Left kidney (tissue), 8 donors: Measurements from ENCODE around the gene ZBTB17. TPM values are rescaled to one million over a fixed set of nuclear protein-coding genes. Genes with fewer than 3 reads are reported as not detected.
"Not testable (repeated sequence)": the region's sequence is repeated elsewhere in the genome, so short reads cannot be mapped to it uniquely, and the experiment has no call there.

Experiments
- DNase-seq: peaks from one replicate; pipeline ENCODE4 v3.0.0-alpha.2; 2013
- long read RNA-seq, 8 donors: transcript quantifications; one replicate each; lab custom pipeline, GENCODE V29; 2026
- polyA plus RNA-seq: library from polyadenylated mRNA; unstranded; fragments of 120-200 nt; gene quantifications from one replicate; pipeline ENCODE4 v1.2.1, GENCODE V29; 2013; ENCODE audit not compliant: insufficient read length

The ZBTB17 gene
- 30.6 TPM for polyA plus RNA-seq
- long read RNA-seq, donor 1, partial matches to known transcripts: 0 of 2 reads
- long read RNA-seq, donor 1, other reads (novel, unspliced or antisense): 0 of 2 reads
- long read RNA-seq, donor 2, partial matches to known transcripts: 0 of 6 reads
- long read RNA-seq, donor 2, other reads (novel, unspliced or antisense): 0 of 6 reads
- long read RNA-seq, donor 3, partial matches to known transcripts: 0 of 2 reads
- long read RNA-seq, donor 3, other reads (novel, unspliced or antisense): 0 of 2 reads
- long read RNA-seq, donor 4: 0 reads
- long read RNA-seq, donor 5, partial matches to known transcripts: 0 of 7 reads
- long read RNA-seq, donor 5, other reads (novel, unspliced or antisense): 0 of 7 reads
- long read RNA-seq, donor 6, partial matches to known transcripts: 0 of 5 reads
- long read RNA-seq, donor 6, other reads (novel, unspliced or antisense): 0 of 5 reads
- long read RNA-seq, donor 7, partial matches to known transcripts: 0 of 3 reads
- long read RNA-seq, donor 7, other reads (novel, unspliced or antisense): 0 of 3 reads
- long read RNA-seq, donor 8: 0 reads

GRCh38 chr1:15975805-15976680 lies at the start of gene ZBTB17:
TSS of gene ZBTB17 (minus strand) at chr1:15976101. CDS start at chr1:15948495, 27,606 bp downstream.
- DNase-seq: peak; percentile 92

GRCh38 chr1:16023050-16023653 lies 47.3 kb upstream of the ZBTB17 start:
- no peak for DNase-seq

DNA sequence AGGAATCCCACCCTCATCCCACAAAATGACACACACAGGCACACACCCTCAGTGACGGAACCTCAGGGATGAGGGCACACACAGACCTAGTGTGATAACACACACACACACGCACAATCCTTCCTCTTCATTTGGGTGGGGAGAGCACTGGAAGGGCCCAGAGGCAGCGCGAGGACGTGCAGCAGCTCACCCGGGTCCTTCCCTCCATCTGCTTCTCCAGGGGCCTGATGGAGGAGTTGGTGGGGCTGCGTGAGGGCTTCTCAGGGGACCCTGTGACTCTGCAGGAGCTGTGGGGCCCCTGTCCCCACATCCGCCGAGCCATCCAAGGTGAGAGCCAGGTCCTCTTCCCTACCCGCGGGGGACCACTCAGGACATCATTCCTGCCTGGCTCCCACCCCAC lies 46.5 kb upstream of the ZBTB17 start:
- no peak for DNase-seq

DNA sequence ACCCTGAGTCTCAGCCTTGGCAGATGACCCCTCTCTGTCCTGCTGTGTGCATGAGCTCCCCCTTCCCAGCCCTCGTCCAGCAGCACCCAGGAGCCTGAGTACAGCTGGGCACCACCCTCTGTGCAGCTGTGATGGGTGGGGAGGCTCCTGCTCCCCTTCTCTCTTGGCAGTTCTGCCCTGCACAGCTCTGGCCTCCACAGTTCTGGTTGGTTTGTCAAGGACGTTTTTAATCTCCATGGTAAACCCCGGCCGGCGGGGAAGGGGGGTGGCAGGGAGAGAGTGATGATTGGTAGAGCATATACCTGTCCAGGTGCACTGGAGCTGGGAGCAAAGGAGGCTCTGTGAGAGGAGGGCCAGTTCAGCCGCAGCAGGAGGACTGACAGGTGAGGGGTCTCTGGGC lies 45.8 kb upstream of the ZBTB17 start, which contains the start of gene CLCNKA:
Gene CLCNKA, plus strand, starts transcription at position 356 of the 400 bp plus-strand sequence. CDS start 584 bp downstream, outside the sequence.
- DNase-seq: peak; percentile 47

DNA sequence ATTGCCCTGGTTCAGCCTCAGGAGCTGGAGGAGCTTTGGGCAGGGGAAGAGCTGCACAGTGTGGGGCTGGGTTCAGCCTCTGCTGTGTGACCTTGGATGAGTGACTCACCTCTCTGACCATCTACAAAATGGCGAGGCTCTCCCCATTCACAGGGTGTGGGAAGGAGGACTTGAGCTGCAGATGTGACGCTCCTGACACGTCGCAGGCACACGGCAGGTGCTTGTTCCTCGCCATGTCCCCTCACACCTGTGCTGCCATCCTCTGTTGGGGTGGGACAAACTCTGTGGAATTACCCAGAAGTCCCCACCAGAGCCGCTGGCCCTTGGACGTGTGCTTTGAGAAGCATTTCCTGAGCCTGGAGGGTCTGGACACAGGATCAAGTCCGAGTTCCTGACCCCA lies 45.0 kb upstream of the ZBTB17 start:
- not testable (repeated sequence) for DNase-seq

GRCh38 chr1:16020325-16020724 lies 44.4 kb upstream of the ZBTB17 start:
- DNase-seq: no peak

- no peak for DNase-seq
These were observed 43.9 kb upstream of the ZBTB17 start for GRCh38 chr1:16019644-16020277.

DNA sequence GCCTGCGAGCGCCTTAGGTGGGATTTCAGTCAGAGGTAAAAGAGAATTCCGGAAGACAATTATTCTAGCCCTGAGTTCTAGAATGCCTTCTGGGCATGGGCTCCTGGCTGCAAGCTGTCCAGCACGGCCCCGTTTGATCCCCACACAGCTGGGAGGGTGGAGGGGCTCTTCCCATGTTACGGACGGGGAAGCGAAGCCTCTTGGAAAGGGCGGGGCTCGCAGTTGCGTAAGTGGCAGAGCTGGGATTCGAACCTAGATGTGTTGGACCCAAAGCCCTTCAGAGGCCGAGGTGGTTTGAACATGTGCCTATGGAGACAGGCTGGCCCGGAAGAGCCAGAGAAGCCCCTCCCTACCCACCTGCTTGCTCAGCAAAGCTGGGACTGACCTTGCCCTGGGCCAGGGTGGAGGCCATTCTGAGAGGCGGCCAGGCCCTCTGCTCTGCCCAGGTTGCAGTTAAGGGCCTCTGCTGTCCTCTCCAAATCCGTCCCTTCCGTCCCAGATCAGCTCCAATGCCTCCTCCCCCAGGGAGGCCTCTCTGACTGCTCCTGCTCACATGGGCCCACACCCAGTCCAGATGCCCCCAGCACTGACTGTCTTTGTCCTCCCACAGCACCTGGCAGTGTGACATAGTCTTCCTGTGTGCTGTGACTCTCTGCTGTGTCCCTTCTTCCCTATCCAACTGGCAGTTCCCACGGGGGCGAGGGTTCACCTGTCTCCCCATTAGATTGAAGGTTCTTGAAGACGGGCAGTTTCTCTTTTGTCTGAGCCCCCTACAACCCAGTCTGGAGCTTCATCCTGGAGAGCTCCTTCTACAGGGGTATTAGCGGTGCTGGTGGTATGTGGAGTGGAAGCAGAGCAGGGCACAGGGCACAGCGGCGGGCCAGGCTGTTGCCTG lies 43.1 kb upstream of the ZBTB17 start:
- DNase-seq: no peak

- no peak for DNase-seq
These were observed 42.4 kb upstream of the ZBTB17 start for GRCh38 chr1:16018308-16018707.

DNA sequence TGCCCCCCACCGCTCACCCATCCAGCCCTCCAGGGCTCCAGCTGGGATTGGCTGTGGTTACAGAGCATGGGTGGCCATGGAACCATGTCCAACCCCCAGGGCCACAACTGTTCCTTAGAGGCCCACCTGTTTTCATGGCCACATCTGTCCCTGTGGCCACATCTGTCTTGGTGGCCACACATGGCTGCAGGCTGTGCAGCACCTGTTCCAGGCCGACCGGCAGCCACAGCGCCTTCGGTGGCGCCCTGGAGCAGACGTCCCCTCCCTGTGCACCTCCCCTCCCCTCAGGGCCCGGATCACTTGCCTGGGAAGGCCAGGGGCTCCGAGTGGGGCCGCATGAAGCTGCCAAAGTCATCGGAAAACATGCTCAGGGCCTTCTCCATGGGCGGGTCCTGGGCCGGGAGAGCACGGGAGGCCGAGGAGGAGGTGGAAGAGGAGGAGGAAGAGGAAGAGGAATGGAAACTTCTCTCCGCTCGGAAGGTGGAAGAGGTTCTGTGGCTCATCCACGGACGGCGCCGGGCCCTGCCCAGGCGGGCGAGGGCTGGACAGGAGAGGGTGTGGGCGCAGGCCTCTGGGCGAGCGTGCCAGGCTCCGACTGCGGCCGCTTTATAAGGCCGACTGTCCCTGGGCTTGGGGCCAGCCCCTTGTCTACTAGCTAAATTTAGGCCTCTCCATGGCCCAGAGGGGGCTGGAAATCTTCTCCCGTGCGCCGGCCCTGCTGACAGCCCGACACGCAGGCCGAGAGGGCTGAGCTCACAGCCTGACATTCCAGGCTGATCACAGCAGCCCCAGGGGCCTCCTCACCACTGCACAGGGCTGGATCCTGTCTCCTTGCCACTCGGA lies 41.8 kb upstream of the ZBTB17 start, which contains the start of gene HSPB7:
Gene HSPB7, minus strand, starts transcription at position 583 of the 843 bp plus-strand sequence. Its CDS starts 80 bp downstream, at position 503.
- DNase-seq: peak; percentile 43

DNA sequence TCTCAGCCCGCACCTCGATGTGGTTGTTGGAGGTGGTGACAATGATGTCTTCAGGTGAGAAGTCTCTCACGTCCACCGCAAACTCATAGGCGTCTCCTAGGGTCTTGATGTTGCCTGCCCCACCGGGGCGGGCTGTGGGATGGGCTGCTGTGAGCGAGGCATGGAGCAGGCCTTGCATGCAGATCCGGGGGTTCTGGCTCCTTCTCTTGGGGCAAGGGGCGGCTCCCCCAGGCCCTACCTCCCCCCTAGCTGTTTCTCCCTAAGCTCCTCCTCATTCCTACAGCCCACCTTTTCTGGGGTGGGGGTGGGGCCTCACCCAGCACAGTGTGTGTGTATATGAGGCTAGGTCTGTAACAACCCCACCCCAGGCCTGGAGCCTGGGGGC lies 41.2 kb upstream of the ZBTB17 start:
- DNase-seq: no peak

DNA sequence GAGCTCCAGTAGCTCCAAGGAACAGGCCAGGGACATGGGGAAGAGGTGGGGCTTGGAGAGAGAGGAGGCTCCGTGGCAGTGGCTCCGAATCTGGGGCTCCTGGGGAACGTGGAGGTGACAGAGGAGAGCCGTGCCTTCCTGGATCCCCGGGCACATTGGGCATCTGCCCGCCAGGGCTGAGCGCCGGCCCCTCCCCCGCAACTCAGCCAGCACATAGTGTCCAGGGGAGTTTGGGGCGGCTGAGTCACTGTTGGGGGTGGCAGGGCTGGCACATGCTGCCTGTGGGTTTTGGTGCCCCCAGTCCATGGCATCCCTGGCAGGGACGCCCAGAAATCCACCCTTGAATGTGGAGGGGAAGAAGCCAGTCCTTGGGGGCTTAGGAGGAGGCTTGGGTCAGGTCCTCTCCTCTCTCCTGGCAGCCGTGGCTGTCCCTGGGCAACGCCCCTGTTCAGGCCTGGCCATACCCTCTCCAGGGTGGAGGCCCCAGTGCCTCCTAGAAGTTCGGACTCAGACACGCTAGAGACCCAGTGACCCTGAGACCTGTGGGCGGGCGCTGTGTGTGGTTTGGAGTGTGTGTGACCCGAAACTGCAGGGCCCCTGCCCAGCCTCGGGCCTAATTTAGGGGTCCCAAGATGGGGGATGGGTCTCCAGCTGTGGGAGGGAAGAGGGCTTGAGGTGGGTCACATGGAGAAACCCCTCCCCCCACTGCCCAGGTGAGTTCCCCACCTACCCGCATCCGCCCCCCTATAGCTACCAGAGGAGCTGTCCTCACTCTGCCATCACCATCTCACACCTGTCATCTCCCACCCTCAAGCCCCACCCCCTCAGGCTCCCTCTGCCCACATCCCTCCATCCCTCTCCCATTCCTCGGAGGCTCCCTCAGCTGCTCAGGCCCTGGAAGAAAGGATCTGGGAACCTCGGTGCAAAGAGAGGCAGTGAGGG lies 40.3 kb upstream of the ZBTB17 start:
- DNase-seq: no peak

DNA sequence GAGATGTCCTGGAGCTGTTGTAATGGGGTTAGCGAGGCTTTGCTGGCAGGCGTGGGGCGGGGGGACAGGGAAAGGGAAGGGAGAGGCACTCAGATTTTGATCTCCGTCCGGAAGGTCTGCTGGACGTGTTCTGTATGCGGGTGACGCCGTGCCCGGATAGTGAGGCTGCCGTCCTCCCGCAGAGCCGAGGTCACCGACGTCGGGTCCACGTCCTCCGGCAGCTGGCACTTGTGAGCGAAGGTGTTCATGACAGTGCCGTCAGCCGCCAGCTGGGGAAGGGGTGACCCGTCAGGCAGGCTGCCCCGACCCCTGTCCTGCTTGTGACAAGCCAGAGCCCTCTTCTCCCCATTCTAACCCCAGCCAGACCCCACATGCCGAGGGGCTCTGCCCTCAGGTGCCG lies 39.6 kb upstream of the ZBTB17 start:
- no peak for DNase-seq

GRCh38 chr1:16014509-16015482 lies 38.9 kb upstream of the ZBTB17 start:
- no peak for DNase-seq

GRCh38 chr1:16013908-16014258 lies 38.0 kb upstream of the ZBTB17 start:
- DNase-seq: no peak

DNA sequence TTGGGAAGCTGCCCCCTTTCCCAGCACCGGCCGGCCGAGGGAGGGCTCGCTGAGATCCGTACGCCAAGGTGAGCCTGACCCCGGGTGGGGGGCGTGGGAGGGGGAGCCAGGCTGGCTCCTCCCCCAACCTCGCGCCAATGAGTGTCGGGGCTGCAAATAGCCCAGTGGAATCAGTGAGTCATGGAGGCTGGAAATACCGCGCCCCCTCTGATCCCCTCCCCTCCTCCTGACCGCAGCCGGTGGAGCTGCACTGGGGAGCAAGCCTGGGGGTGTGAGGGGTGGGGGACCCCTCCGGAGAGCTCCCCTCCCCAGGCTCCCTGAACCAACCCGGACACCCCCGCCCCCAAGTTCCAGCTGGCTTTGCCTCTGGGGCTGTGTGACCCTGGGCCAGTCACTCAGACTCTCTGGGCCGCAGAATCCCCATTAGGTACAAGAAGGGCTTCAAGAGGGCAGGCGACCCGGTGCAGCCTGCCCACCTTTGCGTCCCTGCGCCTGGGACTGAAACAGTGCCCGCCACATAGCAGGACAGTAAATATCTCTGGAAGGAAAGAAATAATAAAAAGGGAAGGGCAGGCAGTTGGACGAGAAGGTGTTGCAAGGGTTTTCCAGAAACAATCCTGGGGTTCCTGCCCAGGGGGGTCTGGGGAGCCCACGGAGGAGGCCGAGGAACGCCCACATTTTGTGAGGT lies 37.5 kb upstream of the ZBTB17 start:
- peak; percentile 45 for DNase-seq
